ENCODE results near the gene ZNF410. TPM values are rescaled to one million over a fixed set of nuclear protein-coding genes. Genes with fewer than 3 reads are reported as not detected.

Gene ZNF410
- total RNA-seq, 2 experiments from 2014 or later = 49.7 to 50.2 TPM

- POLR2A ChIA-PET = no interaction called here
- Mint-ChIP-seq H3K36me3 (ENCODE audit: low read depth) (peaks cover 69% of the 10 kb centered on the region), H3K27me3 (ENCODE audit: low read depth) (no peaks in the 10 kb centered on the region), H3K4me1 (ENCODE audit: low read depth) (no peaks in the 10 kb centered on the region), H3K27ac (no peak overlapping the region), H3K9me3 (ENCODE audit: insufficient read depth) (no peaks in the 10 kb centered on the region), H3K4me3 (no peak overlapping the region)
- DNase-seq (no peak), ATAC-seq (no peak)
- CTCF ChIA-PET = no interaction called here
Measured at GRCh38 chr14:73924337-73924736, 37.7 kb downstream of the ZNF410 start.

GRCh38 chr14:73935666-73936065 lies 49.0 kb downstream of the ZNF410 start:
- POLR2A ChIA-PET = interaction anchor here (0.6 kb wide), 2 partner anchors 175 to 234 kb away, joined by 3 to 4 read pairs; a partner anchor contains a TSS
- Mint-ChIP-seq H3K9me3 (ENCODE audit: insufficient read depth) (no peaks in the 10 kb centered on the region), H3K4me3 (no peak overlapping the region), H3K4me1 (ENCODE audit: low read depth) (peaks cover 4% of the 10 kb centered on the region), H3K36me3 (ENCODE audit: low read depth) (peaks cover 29% of the 10 kb centered on the region), H3K27ac (no peak overlapping the region), H3K27me3 (ENCODE audit: low read depth) (no peaks in the 10 kb centered on the region)
- DNase-seq = no peak
- ATAC-seq = no peak
- CTCF ChIA-PET = interaction anchor here (0.7 to 1.4 kb wide), 7 partner anchors 11 to 291 kb away, joined by 3 to 4 read pairs (median 3); partner anchors contain the start of gene DNAL1

GRCh38 chr14:73936548-73936947 lies 49.9 kb downstream of the ZNF410 start:
- no peak overlapping the region for H3K4me3 Mint-ChIP-seq
- no peak overlapping the region for H3K27ac Mint-ChIP-seq
- ChIA-PET POLR2A (no interaction called here), CTCF (interaction anchor here (1.1 to 1.4 kb wide), 4 partner anchors 10 to 207 kb away, joined by 3 to 4 read pairs (median 4); no protein-coding TSS in a partner anchor)
- H3K27me3 Mint-ChIP-seq (ENCODE audit: low read depth) = no peaks in the 10 kb centered on the region
- H3K9me3 Mint-ChIP-seq (ENCODE audit: insufficient read depth) = no peaks in the 10 kb centered on the region
- H3K36me3 Mint-ChIP-seq (ENCODE audit: low read depth) = peaks cover 23% of the 10 kb centered on the region
- ATAC-seq = no peak
- peaks cover 2% of the 10 kb centered on the region for H3K4me1 Mint-ChIP-seq (ENCODE audit: low read depth)
- no peak for DNase-seq

GRCh38 chr14:73937012-73937411 lies 50.4 kb downstream of the ZNF410 start:
- ChIA-PET CTCF (interaction anchor here (1.2 kb wide), 1 partner anchor 208 kb away, joined by 3 read pairs; no protein-coding TSS in a partner anchor), POLR2A (no interaction called here)
- Mint-ChIP-seq H3K27ac (no peak overlapping the region), H3K4me3 (no peak overlapping the region), H3K36me3 (ENCODE audit: low read depth) (peaks cover 18% of the 10 kb centered on the region), H3K4me1 (ENCODE audit: low read depth) (no peaks in the 10 kb centered on the region), H3K9me3 (ENCODE audit: insufficient read depth) (no peaks in the 10 kb centered on the region), H3K27me3 (ENCODE audit: low read depth) (no peaks in the 10 kb centered on the region)
- DNase-seq = no peak
- no peak for ATAC-seq

GRCh38 chr14:73942180-73942579 lies 55.5 kb downstream of the ZNF410 start:
- DNase-seq = no peak
- no peaks in the 10 kb centered on the region for H3K9me3 Mint-ChIP-seq (ENCODE audit: insufficient read depth)
- ChIA-PET POLR2A (no interaction called here), CTCF (no interaction called here)
- H3K4me1 Mint-ChIP-seq (ENCODE audit: low read depth) = peaks cover 5% of the 10 kb centered on the region
- H3K36me3 Mint-ChIP-seq (ENCODE audit: low read depth) = no peaks in the 10 kb centered on the region
- ATAC-seq = no peak
- no peaks in the 10 kb centered on the region for H3K27me3 Mint-ChIP-seq (ENCODE audit: low read depth)
- no peak overlapping the region for H3K4me3 Mint-ChIP-seq
- no peak overlapping the region for H3K27ac Mint-ChIP-seq

- Mint-ChIP-seq H3K4me3 (no peak overlapping the region), H3K9me3 (ENCODE audit: insufficient read depth) (no peaks in the 10 kb centered on the region), H3K36me3 (ENCODE audit: low read depth) (no peaks in the 10 kb centered on the region), H3K27ac (peak overlapping the region; percentile 8), H3K27me3 (ENCODE audit: low read depth) (no peaks in the 10 kb centered on the region), H3K4me1 (ENCODE audit: low read depth) (peaks cover 5% of the 10 kb centered on the region)
- ChIA-PET POLR2A (no interaction called here), CTCF (interaction anchor here (1.0 kb wide), 1 partner anchor 12 kb away, joined by 3 read pairs; no protein-coding TSS in a partner anchor)
- ATAC-seq (no peak), DNase-seq (no peak)
Measured at GRCh38 chr14:73943083-73943482, 56.4 kb downstream of the ZNF410 start.

GRCh38 chr14:73944432-73945158 lies 57.9 kb downstream of the ZNF410 start:
- DNase-seq (no peak), ATAC-seq (no peak)
- no peaks in the 10 kb centered on the region for H3K36me3 Mint-ChIP-seq (ENCODE audit: low read depth)
- peaks cover 7% of the 10 kb centered on the region for H3K4me1 Mint-ChIP-seq (ENCODE audit: low read depth)
- no peak overlapping the region for H3K4me3 Mint-ChIP-seq
- no peaks in the 10 kb centered on the region for H3K27me3 Mint-ChIP-seq (ENCODE audit: low read depth)
- POLR2A ChIA-PET = no interaction called here
- no peaks in the 10 kb centered on the region for H3K9me3 Mint-ChIP-seq (ENCODE audit: insufficient read depth)
- CTCF ChIA-PET = no interaction called here
- no peak overlapping the region for H3K27ac Mint-ChIP-seq

GRCh38 chr14:73945159-73945670 lies 58.6 kb downstream of the ZNF410 start:
- Mint-ChIP-seq H3K9me3 (ENCODE audit: insufficient read depth) (no peaks in the 10 kb centered on the region), H3K36me3 (ENCODE audit: low read depth) (no peaks in the 10 kb centered on the region), H3K27ac (no peak overlapping the region), H3K4me1 (ENCODE audit: low read depth) (peaks cover 10% of the 10 kb centered on the region), H3K27me3 (ENCODE audit: low read depth) (no peaks in the 10 kb centered on the region), H3K4me3 (no peak overlapping the region)
- CTCF ChIA-PET = no interaction called here
- POLR2A ChIA-PET = no interaction called here
- no peak for ATAC-seq
- no peak for DNase-seq

- Mint-ChIP-seq H3K27ac (peak within 1 kb of the TSS; percentile 91), H3K4me3 (peak within 1 kb of the TSS; percentile 98), H3K27me3 (ENCODE audit: low read depth) (no peaks in the 10 kb centered on the region), H3K36me3 (ENCODE audit: low read depth) (peaks cover 12% of the 10 kb centered on the region), H3K9me3 (ENCODE audit: insufficient read depth) (no peaks in the 10 kb centered on the region), H3K4me1 (ENCODE audit: low read depth) (peaks cover 13% of the 10 kb centered on the region)
- DNase-seq = peak; percentile 96
- ChIA-PET POLR2A (interaction anchor here (0.7 to 1.3 kb wide), 3 partner anchors 64 to 207 kb away, joined by 3 to 4 read pairs (median 3); partner anchors contain the start of gene LIN52), CTCF (interaction anchor here (0.8 to 1.5 kb wide), 3 partner anchors 8 to 22 kb away, joined by 3 read pairs; no protein-coding TSS in a partner anchor)
- peak; percentile 96 for ATAC-seq
Measured at GRCh38 chr14:73949752-73950734, 63.4 kb downstream of the ZNF410 start, which contains the start of the genes COQ6 and FAM161B. TSS of gene COQ6 (plus strand) at chr14:73950302. CDS start at chr14:73950333, 31 bp downstream. TSS of gene FAM161B (minus strand) at chr14:73950094. CDS start at chr14:73950026, 68 bp downstream.

GRCh38 chr14:73953731-73954130 lies 67.1 kb downstream of the ZNF410 start:
- DNase-seq = no peak
- Mint-ChIP-seq H3K36me3 (ENCODE audit: low read depth) (peaks cover 35% of the 10 kb centered on the region), H3K4me3 (no peak overlapping the region), H3K27ac (peak overlapping the region; percentile 24), H3K4me1 (ENCODE audit: low read depth) (peaks cover 13% of the 10 kb centered on the region), H3K9me3 (ENCODE audit: insufficient read depth) (no peaks in the 10 kb centered on the region), H3K27me3 (ENCODE audit: low read depth) (no peaks in the 10 kb centered on the region)
- CTCF ChIA-PET = no interaction called here
- POLR2A ChIA-PET = no interaction called here
- ATAC-seq = no peak

- no peak for DNase-seq
- no peak overlapping the region for H3K4me3 Mint-ChIP-seq
- H3K4me1 Mint-ChIP-seq (ENCODE audit: low read depth) = peaks cover 8% of the 10 kb centered on the region
- ChIA-PET POLR2A (no interaction called here), CTCF (no interaction called here)
- H3K27me3 Mint-ChIP-seq (ENCODE audit: low read depth) = no peaks in the 10 kb centered on the region
- H3K9me3 Mint-ChIP-seq (ENCODE audit: insufficient read depth) = no peaks in the 10 kb centered on the region
- no peak overlapping the region for H3K27ac Mint-ChIP-seq
- peaks cover 46% of the 10 kb centered on the region for H3K36me3 Mint-ChIP-seq (ENCODE audit: low read depth)
- ATAC-seq = no peak
Measured at GRCh38 chr14:73955674-73956073, 69.0 kb downstream of the ZNF410 start.

All from activated CD8-positive, alpha-beta T cell treated with anti-CD3 and anti-CD28 coated beads, Interleukin-2, amount 10 ng/mL, durations not matched to agents 7 days and 5 days (primary cell).